HEK293 (cell line): ENCODE measurements around the gene FSCN2.

Experiments used
- CTCF ChIA-PET: fragments of 350-600 bp; formaldehyde crosslinking; extraction: SDS; loops from one replicate; lab custom pipeline; 2021; ENCODE audit warnings: antibody characterized with exemption; lab: Yijun Ruan, JAX
- POLR2A ChIA-PET: fragments of 300-600 bp; formaldehyde crosslinking; extraction: SDS; loops from one replicate; lab custom pipeline; 2020; ENCODE audit warnings: antibody characterized with exemption, inconsistent platforms; lab: Yijun Ruan, JAX
- H3K27ac ChIP-seq: fragments of 200-500 bp; sonication (Bioruptor generic); 2 replicates; pipeline ENCODE4 v1.5.1; 2014; ENCODE audit warnings: low read depth, low read length, control low read depth, inconsistent platforms; ENCODE audit errors: extremely low read depth
- H3K36me3 ChIP-seq, 2 experiments: fragments of 200-500 bp in 1 of 2; sonication (Bioruptor generic) in 1 of 2; 1 replicate in 1 of 2; 2 replicates in 1 of 2; pipeline ENCODE4 v1.5.1; 2014 to 2017; ENCODE audit warnings: inconsistent platforms in 2 of 2, low read length in 2 of 2; ENCODE audit not compliant: control insufficient read depth in 2 of 2, insufficient read depth in 1 of 2
- H3K4me1 ChIP-seq: fragments of 200-500 bp; sonication (Bioruptor generic); 2 replicates; pipeline ENCODE4 v1.5.1; 2014; ENCODE audit warnings: mild to moderate bottlenecking, low read length, inconsistent platforms; ENCODE audit not compliant: control insufficient read depth, insufficient read depth
- H3K4me3 ChIP-seq: 2 replicates; pipeline ENCODE4 v1.5.1; 2011; ENCODE audit warnings: low read depth, mild to moderate bottlenecking, control low read depth, low read length, moderate library complexity
- H3K9me3 ChIP-seq: fragments of 200-500 bp; sonication (Bioruptor generic); 2 replicates; pipeline ENCODE4 v1.5.1; 2014; ENCODE audit warnings: low read depth, low read length, inconsistent platforms; ENCODE audit not compliant: control insufficient read depth, insufficient read depth
- GLI4 ChIP-seq: fragments of 450-650 bp; formaldehyde crosslinking; IDR thresholded peaks from 2 replicates; pipeline ENCODE4 v1.5.1; 2016; ENCODE audit warnings: missing biosample characterization, missing genetic modification characterization
- SCRT2 ChIP-seq: fragments of 450-650 bp; formaldehyde crosslinking; IDR thresholded peaks from 2 replicates; pipeline ENCODE4 v1.5.1; 2016; ENCODE audit warnings: missing biosample characterization, missing genetic modification characterization
- TCF7L2 ChIP-seq: IDR thresholded peaks from 2 replicates; pipeline ENCODE4 v1.6.1; 2011; ENCODE audit warnings: low read depth, mild to moderate bottlenecking, inconsistent platforms, low read length, moderate library complexity, borderline replicate concordance
- YY2 ChIP-seq: fragments of 450-650 bp; formaldehyde crosslinking; IDR thresholded peaks from 2 replicates; pipeline ENCODE4 v1.5.1; 2016; ENCODE audit warnings: missing biosample characterization, missing genetic modification characterization
- ZIC2 ChIP-seq: fragments of 450-650 bp; formaldehyde crosslinking; IDR thresholded peaks from 2 replicates; pipeline ENCODE4 v1.5.1; 2016; ENCODE audit warnings: missing biosample characterization, missing genetic modification characterization
- ZNF18 ChIP-seq: fragments of 450-650 bp; formaldehyde crosslinking; IDR thresholded peaks from 2 replicates; pipeline ENCODE4 v1.5.1; 2016; ENCODE audit warnings: missing biosample characterization, missing genetic modification characterization
- ZNF211 ChIP-seq: fragments of 450-650 bp; formaldehyde crosslinking; IDR thresholded peaks from 2 replicates; pipeline ENCODE4 v1.5.1; 2016; ENCODE audit warnings: low read depth, missing biosample characterization, missing genetic modification characterization
- ZNF26 ChIP-seq: fragments of 450-650 bp; formaldehyde crosslinking; IDR thresholded peaks from 2 replicates; pipeline ENCODE4 v1.5.1; 2016; ENCODE audit warnings: missing biosample characterization, missing genetic modification characterization
- ZNF324 ChIP-seq: fragments of 450-650 bp; formaldehyde crosslinking; IDR thresholded peaks from 2 replicates; pipeline ENCODE4 v1.5.1; 2016; ENCODE audit warnings: missing biosample characterization, missing genetic modification characterization
- ZNF398 ChIP-seq: fragments of 450-650 bp; formaldehyde crosslinking; IDR thresholded peaks from 2 replicates; pipeline ENCODE4 v1.5.1; 2017; ENCODE audit warnings: missing biosample characterization, missing genetic modification characterization
- ZNF416 ChIP-seq: fragments of 450-650 bp; formaldehyde crosslinking; IDR thresholded peaks from 2 replicates; pipeline ENCODE4 v1.5.1; 2016; ENCODE audit warnings: missing biosample characterization, missing genetic modification characterization
- ZNF449 ChIP-seq: fragments of 450-650 bp; formaldehyde crosslinking; IDR thresholded peaks from 2 replicates; pipeline ENCODE4 v1.5.1; 2017; ENCODE audit warnings: missing biosample characterization, mild to moderate bottlenecking, missing genetic modification characterization, moderate library complexity
- ZNF513 ChIP-seq: fragments of 450-650 bp; IDR thresholded peaks from 2 replicates; pipeline ENCODE4 v1.5.1; 2018; ENCODE audit warnings: missing biosample characterization, missing genetic modification characterization
- ZNF530 ChIP-seq: fragments of 450-650 bp; formaldehyde crosslinking; IDR thresholded peaks from 2 replicates; pipeline ENCODE4 v1.5.1; 2016; ENCODE audit warnings: low read depth, missing biosample characterization, missing genetic modification characterization
- ZNF560 ChIP-seq: fragments of 450-650 bp; formaldehyde crosslinking; IDR thresholded peaks from 2 replicates; pipeline ENCODE4 v1.5.1; 2017; ENCODE audit warnings: missing biosample characterization, missing genetic modification characterization, borderline replicate concordance
- ZNF623 ChIP-seq: fragments of 450-650 bp; formaldehyde crosslinking; IDR thresholded peaks from 2 replicates; pipeline ENCODE4 v1.5.1; 2016; ENCODE audit warnings: missing biosample characterization, missing genetic modification characterization
- ZNF658 ChIP-seq: fragments of 450-650 bp; formaldehyde crosslinking; IDR thresholded peaks from 2 replicates; pipeline ENCODE4; 2016; ENCODE audit warnings: missing biosample characterization, missing genetic modification characterization
- ZNF677 ChIP-seq: fragments of 450-650 bp; IDR thresholded peaks from 2 replicates; pipeline ENCODE4 v1.5.0; 2018; ENCODE audit warnings: missing biosample characterization, mild to moderate bottlenecking, missing genetic modification characterization, moderate library complexity
- ZNF747 ChIP-seq: fragments of 450-650 bp; formaldehyde crosslinking; IDR thresholded peaks from 2 replicates; pipeline ENCODE4 v1.5.1; 2016; ENCODE audit warnings: missing biosample characterization, missing genetic modification characterization
- ZNF76 ChIP-seq: fragments of 450-650 bp; formaldehyde crosslinking; IDR thresholded peaks from 2 replicates; pipeline ENCODE4; 2016; ENCODE audit warnings: low read depth, missing biosample characterization, missing genetic modification characterization, borderline replicate concordance
- ZNF776 ChIP-seq: fragments of 450-650 bp; formaldehyde crosslinking; IDR thresholded peaks from 2 replicates; pipeline ENCODE4 v1.5.0; 2017; ENCODE audit warnings: missing biosample characterization, missing genetic modification characterization, borderline replicate concordance

Gene FSCN2

GRCh38 chr17:81547614-81547982 is 19.4 kb downstream of the FSCN2 start:
- POLR2A ChIA-PET, result interaction anchor here (0.9 kb wide), 1 partner anchor 39 kb away, joined by 4 read pairs; no protein-coding TSS in a partner anchor

GRCh38 chr17:81549031-81549557 is 20.9 kb downstream of the FSCN2 start:
- Histone ChIP-seq H3K36me3 (peaks cover 9 to 65% of the 10 kb centered on the region in 2 experiments; a peak in 2 of 3 replicates), H3K4me1 (peaks cover 8% of the 10 kb centered on the region), H3K4me3 (no peak overlapping the region), H3K27ac (no peak overlapping the region), H3K9me3 (no peaks in the 10 kb centered on the region)
- TF ChIP-seq ZNF76 (tag by site-specific recombination), result no peak
- TF ChIP-seq ZNF324 (tag by site-specific recombination), result no peak
- TF ChIP-seq ZNF398, result no peak
- TF ChIP-seq ZNF416 (tag by site-specific recombination), result no peak
- TF ChIP-seq ZNF776, result no peak
- no peak for TF ChIP-seq ZNF211 (tag by site-specific recombination)
- TF ChIP-seq ZNF530 (tag by site-specific recombination), result no peak
- no peak for TF ChIP-seq TCF7L2
- TF ChIP-seq ZNF560 (tag by site-specific recombination), result no peak
- TF ChIP-seq ZNF26 (tag by site-specific recombination), result no peak
- TF ChIP-seq ZNF623, result no peak
- no peak for TF ChIP-seq ZNF449
- CTCF ChIA-PET, result interaction anchor here (1.2 kb wide), 1 partner anchor 28 kb away, joined by 7 read pairs; no protein-coding TSS in a partner anchor
- POLR2A ChIA-PET, result interaction anchor here (0.6 to 1.0 kb wide), 3 partner anchors 34 to 83 kb away, joined by 3 to 8 read pairs (median 3); no protein-coding TSS in a partner anchor

More at GRCh38 chr17:81547614-81547982, 19.4 kb downstream of the FSCN2 start:
- H3K36me3 ChIP-seq, result peaks cover 9 to 80% of the 10 kb centered on the region in 2 experiments; a peak in 2 of 3 replicates
- H3K9me3 ChIP-seq, result no peaks in the 10 kb centered on the region
- TF ChIP-seq ZIC2 (tag by site-specific recombination) (no peak), ZNF513 (no peak), ZNF211 (tag by site-specific recombination) (no peak), ZNF658 (no peak), SCRT2 (tag by site-specific recombination) (no peak), ZNF747 (tag by site-specific recombination) (no peak), GLI4 (no peak), ZNF18 (tag by site-specific recombination) (no peak), ZNF677 (tag by site-specific recombination) (no peak), YY2 (no peak)
- TF ChIP-seq, all 188 proteins: peak for 0
- CTCF ChIA-PET, result no interaction called here
- Histone ChIP-seq H3K4me1 (no peaks in the 10 kb centered on the region), H3K27ac (no peak overlapping the region), H3K4me3 (no peak overlapping the region)
